ENCODE data around the gene MYO1E.

- no peak for TF ChIP-seq CTCF (IDR thresholded peaks at IDR 0.05)
- no peak for TF ChIP-seq POLR2A (IDR thresholded peaks at IDR 0.05)
- no peak for TF ChIP-seq EP300 (IDR thresholded peaks at IDR 0.05)
Measured at GRCh38 chr15:59178151-59178695, 194.4 kb downstream of the MYO1E start.
